22Rv1 (cell line): ENCODE results near the gene GANC.
"Not testable (repeated sequence)": the region's sequence is repeated elsewhere in the genome, so short reads cannot be mapped to it uniquely, and the experiment has no call there.

ENCODE experiments used
- H3K27ac ChIP-seq: fragments of 450-650 bp; 2 replicates; pipeline ENCODE4 v1.5.1; 2017
- ZFX ChIP-seq: fragments of 450-650 bp; IDR thresholded peaks from 2 replicates; pipeline ENCODE4 v1.6.1; 2017; ENCODE audit warnings: antibody characterized with exemption, borderline replicate concordance
- TF ChIP-seq, protein P1 (sequence below): fragments of 450-650 bp; IDR thresholded peaks from 2 replicates; pipeline ENCODE4 v1.5.1; 2017; ENCODE audit warnings: mild to moderate bottlenecking

GANC gene

DNA sequence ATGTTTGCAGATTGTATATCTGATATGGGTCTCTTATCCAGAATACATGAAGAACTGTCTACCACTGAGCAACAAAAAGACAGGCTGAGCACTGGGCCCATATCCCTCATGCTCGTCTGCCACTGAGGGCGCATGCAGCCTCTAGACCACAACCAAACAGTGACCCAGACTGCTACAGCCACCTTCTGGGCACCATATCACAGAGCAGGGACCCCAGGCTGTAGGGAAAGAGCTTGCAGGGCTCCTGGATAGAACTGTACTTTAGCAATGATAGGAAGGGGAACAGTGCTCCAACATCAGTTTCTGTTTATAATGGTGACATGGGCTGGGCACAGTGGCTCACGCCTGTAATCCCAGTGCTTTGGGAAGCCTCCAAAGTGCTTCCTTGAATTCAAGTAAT is 40.5 kb downstream of the GANC start:
- TF ChIP-seq, protein P1, sequence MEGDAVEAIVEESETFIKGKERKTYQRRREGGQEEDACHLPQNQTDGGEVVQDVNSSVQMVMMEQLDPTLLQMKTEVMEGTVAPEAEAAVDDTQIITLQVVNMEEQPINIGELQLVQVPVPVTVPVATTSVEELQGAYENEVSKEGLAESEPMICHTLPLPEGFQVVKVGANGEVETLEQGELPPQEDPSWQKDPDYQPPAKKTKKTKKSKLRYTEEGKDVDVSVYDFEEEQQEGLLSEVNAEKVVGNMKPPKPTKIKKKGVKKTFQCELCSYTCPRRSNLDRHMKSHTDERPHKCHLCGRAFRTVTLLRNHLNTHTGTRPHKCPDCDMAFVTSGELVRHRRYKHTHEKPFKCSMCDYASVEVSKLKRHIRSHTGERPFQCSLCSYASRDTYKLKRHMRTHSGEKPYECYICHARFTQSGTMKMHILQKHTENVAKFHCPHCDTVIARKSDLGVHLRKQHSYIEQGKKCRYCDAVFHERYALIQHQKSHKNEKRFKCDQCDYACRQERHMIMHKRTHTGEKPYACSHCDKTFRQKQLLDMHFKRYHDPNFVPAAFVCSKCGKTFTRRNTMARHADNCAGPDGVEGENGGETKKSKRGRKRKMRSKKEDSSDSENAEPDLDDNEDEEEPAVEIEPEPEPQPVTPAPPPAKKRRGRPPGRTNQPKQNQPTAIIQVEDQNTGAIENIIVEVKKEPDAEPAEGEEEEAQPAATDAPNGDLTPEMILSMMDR: no peak
- TF ChIP-seq ZFX: no peak
- H3K27ac ChIP-seq: no peak overlapping the region

DNA sequence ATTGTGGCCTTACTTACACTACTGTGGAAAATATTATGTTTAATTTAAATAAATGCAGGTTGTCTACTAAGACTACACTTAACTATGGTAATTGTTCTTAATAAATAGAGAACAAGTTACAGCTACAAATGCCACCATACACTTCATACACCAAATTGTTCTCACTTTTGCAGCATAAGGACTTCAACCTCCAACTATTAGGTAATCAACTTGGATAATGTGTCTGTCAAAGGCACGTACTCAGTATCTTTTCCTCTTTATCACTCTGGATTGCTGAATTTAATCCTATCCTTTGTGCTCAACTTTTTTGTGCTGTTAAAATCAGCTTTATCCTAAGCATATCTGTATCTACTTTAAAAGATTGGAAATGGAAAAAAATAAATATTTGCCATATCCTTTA is 41.8 kb downstream of the GANC start:
- H3K27ac ChIP-seq: no peak overlapping the region
- no peak for TF ChIP-seq ZFX
- TF ChIP-seq, protein P1: no peak

DNA sequence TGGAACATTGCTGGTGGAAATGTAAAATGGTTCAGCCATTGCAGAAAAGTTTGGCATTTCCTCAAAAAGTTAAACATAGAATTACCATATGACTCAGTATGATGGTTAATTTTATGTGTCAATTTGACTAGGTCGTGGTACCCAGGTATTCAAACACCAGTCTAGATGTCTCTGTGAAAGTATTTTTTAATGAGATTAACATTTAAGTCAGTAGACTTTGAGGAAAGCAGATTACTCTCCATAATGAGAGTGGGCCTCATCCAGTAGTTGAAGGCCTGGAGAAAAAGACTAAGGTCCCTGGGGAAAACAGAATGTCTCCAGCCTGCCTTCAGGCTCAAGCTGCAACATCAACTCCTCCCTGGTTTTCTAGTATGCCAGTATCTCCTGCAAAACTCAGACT is 42.5 kb downstream of the GANC start:
- H3K27ac ChIP-seq: no peak overlapping the region
- TF ChIP-seq, protein P1: no peak
- TF ChIP-seq ZFX: no peak

DNA sequence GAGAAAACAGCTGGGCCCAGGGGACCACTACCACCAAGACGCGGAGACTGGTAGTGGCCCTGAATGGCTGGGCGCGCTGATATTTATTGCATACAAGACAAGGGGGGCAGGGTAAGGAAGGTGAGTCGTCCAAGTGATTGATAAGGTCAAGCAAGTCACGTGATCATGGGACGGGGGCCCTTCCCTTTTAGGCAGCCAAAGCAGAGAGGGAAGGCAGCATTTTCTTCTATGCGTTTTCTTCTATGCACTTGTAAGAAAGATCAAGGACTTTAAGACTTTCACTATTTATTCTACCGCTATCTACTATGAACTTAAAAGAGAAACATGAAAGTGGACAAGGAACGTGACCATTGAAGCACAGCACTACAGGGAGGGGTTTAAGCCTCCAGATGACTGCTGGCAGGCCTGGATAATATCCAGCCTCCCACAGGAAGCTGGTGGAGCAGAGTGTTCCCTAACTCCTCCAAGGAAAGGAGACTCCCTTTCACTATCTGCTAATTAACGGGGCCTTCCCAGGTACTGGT is 43.3 kb downstream of the GANC start:
- H3K27ac ChIP-seq: not testable (repeated sequence)

DNA sequence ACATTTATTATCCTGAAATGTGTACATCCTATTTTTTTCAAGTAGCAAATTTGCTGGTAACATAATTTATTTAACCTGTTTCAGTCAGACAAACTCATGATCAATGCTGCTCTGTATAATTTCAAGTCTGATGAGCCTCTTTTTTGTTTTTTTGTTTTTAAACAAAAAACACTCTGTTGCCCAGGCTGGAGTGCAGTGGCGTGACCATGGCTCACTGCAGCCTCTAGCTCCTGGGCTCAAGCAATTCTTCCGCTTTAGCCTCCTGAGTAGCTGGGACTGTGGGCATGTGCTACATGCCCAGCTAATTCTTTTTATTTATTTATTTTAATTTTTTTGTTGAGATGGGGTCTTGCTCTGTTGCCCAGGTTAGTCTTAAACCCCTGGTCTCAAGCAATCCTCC is 46.2 kb downstream of the GANC start:
- no peak overlapping the region for H3K27ac ChIP-seq
- TF ChIP-seq, protein P1: no peak
- TF ChIP-seq ZFX: no peak

DNA sequence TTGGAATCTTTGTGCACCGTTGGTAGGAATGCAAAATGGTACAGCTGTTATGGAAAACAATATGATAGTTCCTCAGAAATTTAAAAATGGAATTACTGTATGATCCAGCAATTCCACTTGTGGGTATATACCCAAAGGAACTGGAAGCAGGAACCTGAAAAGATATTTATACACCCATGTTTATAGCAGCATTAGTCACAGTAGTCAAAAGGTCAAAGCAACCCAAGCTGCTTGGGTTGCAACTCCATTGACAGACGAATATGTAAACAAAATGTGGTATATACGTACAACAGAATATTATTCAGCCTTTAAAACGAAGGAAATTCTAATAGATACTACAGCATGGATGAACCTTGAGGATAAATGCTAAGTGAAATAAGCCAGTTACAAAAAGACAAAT is 51.3 kb downstream of the GANC start:
- TF ChIP-seq, protein P1: no peak
- no peak for TF ChIP-seq ZFX
- no peak overlapping the region for H3K27ac ChIP-seq

DNA sequence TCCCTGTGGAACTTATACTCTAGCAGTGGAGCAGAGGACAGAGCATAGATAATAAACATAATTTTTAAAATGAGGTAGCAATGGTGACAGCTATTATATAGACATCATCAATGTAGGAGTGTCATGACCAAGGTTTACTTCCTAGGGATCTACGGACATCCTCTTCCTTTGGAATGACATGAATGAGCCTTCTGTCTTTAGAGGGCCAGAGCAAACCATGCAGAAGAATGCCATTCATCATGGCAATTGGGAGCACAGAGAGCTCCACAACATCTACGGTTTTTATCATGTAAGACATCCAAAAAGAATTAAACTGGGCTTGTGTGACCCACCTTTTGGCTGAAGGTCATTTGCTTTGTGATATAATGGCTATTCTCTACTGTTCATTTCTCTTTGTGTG is 56.2 kb downstream of the GANC start:
- TF ChIP-seq, protein P1: no peak
- no peak for TF ChIP-seq ZFX
- H3K27ac ChIP-seq: no peak overlapping the region

DNA sequence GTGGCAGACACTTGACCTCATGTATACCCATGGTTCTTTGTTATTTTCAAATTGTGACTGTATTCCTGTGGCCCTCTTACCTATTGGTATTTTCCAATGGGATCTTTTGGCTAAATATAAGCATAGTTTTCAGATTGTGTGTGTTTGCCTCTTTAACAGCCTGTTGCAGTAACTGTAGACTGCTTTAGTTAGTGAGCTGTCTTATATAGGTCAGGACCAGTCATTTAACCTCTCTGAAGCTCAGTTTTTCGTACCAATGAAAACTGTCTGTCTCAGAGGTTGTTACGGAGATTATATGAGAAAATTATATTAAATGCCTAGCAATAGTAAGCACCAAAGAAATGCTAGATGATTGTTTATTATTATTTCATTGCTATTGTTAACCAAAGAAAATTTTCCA is 57.0 kb downstream of the GANC start:
- H3K27ac ChIP-seq: no peak overlapping the region
- TF ChIP-seq ZFX: no peak
- TF ChIP-seq, protein P1: no peak
